ENCODE results near the gene MLN.
"Not testable (repeated sequence)": the region's sequence is repeated elsewhere in the genome, so short reads cannot be mapped to it uniquely, and the experiment has no call there.

MLN gene

GRCh38 chr6:33834401-33835392 lies 30.9 kb upstream of the MLN start:
- DNase-seq, result no peak

DNA sequence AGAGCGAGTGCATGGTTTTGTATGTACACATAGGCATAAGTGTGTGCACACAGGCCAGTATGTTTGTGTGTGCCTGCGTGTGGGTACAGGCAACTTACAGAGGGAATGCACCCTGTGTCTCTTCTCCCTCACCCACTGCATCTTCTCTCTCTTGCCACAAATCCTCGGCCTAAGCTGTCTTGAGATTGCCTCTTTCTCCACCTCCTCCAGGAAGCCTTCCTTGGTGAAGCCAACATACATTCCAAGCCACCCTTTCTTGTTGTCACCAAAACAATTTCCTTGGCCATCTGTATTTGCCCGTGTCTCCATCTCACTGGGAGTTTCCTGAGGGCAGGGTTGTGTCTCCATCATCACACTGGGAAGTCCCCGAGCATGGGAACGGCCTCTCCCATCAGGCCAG lies 29.8 kb upstream of the MLN start:
- no peak for DNase-seq

- not testable (repeated sequence) for DNase-seq
These were observed 29.0 kb upstream of the MLN start for GRCh38 chr6:33832831-33833230.

DNA sequence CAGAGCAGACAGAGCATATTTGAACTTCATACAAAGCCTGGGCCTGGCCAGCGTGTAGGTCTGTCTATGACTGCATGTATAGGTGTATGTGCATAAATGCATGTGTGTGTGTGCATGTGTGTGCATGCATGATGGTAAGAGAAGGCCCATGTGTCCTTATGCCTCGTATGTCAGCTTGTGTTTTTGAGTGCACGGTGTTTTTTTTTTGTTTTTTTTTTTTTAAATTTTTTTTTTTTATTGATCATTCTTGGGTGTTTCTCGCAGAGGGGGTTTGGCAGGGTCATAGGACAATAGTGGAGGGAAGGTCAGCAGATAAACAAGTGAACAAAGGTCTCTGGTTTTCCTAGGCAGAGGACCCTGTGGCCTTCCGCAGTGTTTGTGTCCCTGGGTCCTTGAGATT lies 27.9 kb upstream of the MLN start:
- not testable (repeated sequence) for DNase-seq

DNA sequence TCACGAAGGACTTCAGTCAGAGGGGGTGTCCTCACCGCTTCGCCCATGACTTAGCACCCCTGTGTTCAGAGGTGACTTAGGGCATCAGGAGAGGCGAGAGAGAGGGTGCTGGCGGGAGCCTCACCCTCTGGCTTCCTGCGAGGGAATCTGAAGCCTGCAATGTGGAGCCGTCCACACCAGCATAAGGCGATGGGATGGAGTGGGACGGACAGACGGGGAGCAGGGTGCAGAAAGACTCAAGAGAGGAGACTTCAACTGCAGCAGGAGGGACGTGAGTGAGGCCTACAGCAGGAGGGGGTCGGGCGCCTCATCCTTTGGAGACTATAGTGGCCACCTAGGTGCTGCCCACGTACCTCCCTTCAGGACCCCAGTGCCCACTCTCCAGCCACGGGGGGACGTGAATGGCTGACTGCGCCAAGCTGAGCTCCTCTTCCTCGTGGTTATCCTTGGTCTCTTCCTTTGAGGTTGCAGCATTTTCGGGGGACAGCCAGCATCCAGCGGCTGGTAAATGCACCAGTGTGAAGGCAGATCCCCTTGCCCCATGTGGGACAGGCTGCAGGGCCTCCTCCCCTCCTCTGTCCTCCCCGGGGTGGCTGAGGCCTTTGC lies 26.9 kb upstream of the MLN start:
- DNase-seq, result no peak

DNA sequence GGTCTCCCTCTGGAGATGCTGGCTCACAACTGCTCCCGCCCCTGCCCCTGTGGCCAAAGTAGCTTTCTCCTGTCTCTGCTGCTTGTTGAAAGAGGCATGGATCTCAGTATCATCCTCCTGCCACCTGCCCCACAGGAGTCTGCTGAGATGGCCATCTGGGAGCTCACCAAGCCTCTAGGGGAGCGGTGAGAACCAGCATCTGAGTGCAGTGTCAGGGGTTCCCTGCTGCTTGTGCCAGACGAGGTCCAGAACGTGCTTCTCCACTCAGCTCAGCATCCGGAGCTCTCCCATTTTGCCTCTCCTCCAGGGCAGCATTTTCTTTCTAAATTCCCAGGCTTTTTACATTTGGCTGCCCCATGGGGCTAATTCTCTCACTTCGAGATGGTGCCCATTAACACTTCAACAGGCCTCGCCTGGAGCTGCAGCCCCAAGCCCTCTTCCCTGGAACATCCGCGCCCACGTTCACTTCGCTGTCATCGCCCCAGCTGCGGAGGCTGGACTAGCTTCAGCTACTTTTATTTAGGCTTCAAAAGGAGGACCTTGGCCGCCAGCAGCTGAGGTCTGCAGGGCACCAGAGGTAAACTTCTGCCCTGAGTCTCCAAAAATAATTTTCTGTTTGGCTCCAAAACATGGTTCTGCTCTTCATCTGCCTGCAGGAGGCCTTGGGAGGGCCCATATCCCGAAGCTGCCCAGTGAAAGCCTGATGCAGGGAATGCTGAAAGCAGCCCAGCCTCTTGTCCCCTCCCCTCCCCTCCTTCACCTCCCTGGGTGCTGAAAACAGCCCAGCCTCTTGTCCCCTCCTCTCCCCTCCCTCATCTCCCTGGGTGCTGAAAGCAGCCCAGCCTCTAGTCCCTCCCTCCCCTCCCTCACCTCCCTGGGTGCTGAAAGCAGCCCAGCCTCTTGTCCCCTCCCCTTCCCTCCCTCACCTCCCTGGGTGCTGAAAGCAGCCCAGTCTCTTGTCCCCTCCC lies 25.2 kb upstream of the MLN start:
- DNase-seq, result no peak

- no peak for DNase-seq
These were observed 24.6 kb upstream of the MLN start for GRCh38 chr6:33828452-33828763.

- DNase-seq, result no peak
These were observed 24.0 kb upstream of the MLN start for GRCh38 chr6:33827546-33828451.

DNA sequence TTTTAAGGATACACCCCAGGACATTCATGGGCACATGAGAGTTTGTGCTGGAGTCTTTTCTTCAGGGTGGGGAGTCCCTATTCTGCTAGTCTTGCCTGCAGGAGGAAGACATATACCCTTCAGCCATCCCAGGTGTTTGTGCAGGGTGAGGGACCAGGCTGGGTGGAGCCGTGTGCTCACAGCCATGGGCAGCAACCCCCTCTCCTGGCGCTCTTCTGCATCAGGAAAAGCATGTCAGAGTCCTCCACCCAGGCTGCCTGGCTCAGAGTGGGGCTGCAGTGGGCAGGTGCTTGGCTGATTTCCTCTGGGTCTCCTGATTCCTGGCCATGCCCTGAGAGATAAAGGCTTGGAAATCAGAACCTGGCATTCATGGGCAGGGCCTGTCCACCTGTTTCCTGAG lies 22.7 kb upstream of the MLN start:
- DNase-seq, result no peak

GRCh38 chr6:33824461-33825154 lies 20.8 kb upstream of the MLN start:
- no peak for DNase-seq

DNA sequence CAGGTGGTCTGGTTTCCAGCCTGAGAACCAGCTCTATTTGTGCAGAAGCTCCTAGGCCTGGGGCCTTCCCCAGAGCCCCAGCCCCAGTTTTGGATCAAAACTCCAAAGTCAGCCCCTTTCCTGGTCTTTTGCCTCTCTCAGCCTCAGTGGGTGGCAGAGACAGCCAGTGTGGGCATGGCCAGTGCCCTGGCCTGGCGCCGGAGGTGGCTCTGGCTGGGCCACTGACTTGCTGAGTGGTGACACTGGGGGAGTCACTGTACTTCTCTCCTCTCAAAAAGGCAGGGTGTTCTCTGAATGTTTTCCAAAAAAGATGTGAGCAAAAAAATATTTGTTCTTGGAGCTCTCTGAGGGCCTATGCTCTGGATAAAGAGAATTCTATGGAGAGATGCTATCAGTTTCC lies 20.0 kb upstream of the MLN start:
- no peak for DNase-seq

DNA sequence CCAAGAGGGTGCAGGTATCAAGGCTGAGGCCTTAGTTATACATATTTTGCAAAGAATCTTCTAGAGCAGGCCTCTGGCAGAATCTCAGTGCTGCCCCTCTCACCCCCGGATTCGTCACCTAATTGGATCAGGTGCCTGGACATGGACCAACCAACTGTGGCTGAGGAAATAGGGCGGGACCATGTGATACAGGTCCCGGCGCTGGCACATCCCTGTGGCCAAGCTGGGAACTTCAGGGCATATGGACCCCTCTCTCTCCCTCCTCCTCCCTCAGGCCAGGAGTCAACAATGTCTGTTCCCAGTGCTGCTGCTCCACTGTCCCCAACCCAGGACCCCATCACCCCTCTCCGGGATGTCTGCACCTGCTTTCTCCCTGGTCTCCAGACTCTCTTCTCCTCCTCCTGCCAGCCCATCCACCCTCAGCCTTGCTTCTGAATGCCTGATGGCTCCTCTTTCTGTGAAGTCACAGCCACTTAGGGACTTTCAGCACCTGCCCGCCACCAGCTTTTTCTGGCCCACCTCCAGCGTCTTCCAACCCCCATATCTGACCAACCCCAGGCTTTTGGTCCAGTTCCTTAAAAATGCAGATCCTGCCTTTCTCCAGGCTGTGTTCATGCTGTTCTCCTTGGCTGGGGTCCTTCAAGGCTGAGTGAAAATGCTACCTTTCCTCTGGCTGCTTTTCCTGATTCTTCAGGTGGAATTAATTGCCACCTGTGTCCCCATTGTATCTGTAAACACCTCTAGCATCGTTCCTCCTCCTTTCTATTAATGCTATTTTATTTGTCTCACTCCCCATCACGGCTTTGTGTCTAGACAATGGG lies 19.0 kb upstream of the MLN start:
- DNase-seq, result no peak

- DNase-seq, result no peak
These were observed 17.1 kb upstream of the MLN start for GRCh38 chr6:33820784-33821520.

DNA sequence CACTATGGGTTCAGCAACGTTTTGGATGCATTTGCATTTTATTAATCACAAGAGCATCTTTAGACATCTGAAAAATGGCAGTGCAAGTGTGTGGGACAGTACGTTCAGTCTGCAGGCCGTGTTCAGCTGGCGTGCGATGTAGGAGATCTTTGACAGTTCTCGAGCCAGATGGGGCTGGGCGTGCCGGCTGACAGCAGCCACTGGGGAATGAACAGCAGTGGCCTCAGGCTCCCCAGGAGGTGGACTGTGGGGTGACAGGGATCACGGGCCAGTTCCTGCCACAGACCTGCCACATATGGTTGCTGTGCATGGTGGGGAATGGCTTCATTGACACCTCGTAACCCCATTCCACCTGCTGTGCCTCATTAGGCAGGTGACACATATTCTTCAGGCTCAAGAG lies 16.4 kb upstream of the MLN start:
- DNase-seq, result no peak

GRCh38 chr6:33819021-33819420 lies 15.2 kb upstream of the MLN start:
- no peak for DNase-seq

GRCh38 chr6:33818293-33818692 lies 14.5 kb upstream of the MLN start:
- DNase-seq, result no peak

DNA sequence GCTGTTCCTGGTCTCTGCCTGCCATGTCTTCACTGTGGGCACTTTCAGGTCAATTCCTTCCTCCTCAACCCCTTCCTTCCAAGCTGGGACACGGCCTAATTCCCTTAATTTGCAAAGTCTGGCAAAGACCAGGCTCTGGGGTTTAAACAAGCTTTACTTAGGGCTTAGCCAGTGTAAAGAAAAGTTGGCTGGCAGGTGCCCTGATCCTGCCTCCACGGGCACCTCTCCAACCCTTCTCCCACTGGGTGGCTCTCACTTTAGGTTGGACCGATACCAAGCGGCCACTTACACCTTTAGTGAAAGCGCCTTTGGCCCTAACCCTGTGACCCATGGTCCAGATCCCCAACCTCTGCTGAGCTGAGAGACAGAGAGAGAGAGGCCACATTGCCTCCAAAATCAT lies 13.7 kb upstream of the MLN start:
- DNase-seq, result no peak

DNA sequence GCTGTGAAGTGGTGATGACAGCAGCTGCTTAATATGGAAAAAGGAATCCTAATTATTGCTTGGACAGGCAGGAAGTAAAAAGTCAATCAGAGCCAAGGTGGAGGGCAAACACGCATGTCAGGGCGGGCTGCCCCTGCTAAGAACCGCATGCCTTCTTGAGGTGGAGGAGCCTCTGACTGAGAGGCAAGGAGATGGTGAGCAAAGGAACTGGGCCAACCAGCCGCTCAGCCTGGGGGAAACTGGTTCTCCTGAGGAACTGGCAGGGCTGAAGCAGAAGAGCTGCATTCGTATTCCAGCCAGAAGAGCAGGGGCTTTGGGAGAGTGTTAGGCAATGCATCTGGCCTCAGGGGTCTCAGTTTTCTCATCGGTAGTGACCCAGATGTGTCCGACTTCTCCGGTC lies 13.1 kb upstream of the MLN start:
- no peak for DNase-seq

DNA sequence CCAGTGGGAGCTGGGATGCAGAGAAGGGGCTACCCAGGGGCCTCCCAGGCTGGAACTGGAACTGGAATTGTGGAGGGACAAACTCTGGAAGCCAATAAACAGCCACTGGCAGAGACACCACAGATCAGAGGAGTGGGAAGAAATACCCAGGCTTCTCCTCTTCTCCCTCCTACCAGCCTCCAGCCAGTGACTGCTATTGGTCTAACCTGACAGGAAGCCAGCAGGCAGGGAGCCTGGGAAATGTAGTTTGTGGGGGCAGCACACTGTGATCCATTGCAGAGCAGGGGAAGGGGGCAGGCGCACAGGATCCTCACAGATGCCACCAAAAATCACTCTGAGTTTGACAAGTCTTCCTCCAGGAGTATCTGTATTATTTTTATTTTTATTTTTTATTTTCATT lies 12.1 kb upstream of the MLN start:
- no peak for DNase-seq
